Placental pericyte (primary cell): ENCODE results near the gene TCOF1. TPM values are rescaled to one million over a fixed set of nuclear protein-coding genes. Genes with fewer than 3 reads are reported as not detected.

ENCODE experiments used
- total RNA-seq: library from RNA; depleted of rRNA; stranded (reverse); fragments of >200 nt; gene quantifications from 2 replicates; pipeline ENCODE4 v1.2.3, GENCODE V29; 2012

Gene TCOF1, protein sequence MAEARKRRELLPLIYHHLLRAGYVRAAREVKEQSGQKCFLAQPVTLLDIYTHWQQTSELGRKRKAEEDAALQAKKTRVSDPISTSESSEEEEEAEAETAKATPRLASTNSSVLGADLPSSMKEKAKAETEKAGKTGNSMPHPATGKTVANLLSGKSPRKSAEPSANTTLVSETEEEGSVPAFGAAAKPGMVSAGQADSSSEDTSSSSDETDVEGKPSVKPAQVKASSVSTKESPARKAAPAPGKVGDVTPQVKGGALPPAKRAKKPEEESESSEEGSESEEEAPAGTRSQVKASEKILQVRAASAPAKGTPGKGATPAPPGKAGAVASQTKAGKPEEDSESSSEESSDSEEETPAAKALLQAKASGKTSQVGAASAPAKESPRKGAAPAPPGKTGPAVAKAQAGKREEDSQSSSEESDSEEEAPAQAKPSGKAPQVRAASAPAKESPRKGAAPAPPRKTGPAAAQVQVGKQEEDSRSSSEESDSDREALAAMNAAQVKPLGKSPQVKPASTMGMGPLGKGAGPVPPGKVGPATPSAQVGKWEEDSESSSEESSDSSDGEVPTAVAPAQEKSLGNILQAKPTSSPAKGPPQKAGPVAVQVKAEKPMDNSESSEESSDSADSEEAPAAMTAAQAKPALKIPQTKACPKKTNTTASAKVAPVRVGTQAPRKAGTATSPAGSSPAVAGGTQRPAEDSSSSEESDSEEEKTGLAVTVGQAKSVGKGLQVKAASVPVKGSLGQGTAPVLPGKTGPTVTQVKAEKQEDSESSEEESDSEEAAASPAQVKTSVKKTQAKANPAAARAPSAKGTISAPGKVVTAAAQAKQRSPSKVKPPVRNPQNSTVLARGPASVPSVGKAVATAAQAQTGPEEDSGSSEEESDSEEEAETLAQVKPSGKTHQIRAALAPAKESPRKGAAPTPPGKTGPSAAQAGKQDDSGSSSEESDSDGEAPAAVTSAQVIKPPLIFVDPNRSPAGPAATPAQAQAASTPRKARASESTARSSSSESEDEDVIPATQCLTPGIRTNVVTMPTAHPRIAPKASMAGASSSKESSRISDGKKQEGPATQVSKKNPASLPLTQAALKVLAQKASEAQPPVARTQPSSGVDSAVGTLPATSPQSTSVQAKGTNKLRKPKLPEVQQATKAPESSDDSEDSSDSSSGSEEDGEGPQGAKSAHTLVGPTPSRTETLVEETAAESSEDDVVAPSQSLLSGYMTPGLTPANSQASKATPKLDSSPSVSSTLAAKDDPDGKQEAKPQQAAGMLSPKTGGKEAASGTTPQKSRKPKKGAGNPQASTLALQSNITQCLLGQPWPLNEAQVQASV (N-terminal part only)
- total RNA-seq: 16.9 and 46.5 TPM in 2 replicates

DNA sequence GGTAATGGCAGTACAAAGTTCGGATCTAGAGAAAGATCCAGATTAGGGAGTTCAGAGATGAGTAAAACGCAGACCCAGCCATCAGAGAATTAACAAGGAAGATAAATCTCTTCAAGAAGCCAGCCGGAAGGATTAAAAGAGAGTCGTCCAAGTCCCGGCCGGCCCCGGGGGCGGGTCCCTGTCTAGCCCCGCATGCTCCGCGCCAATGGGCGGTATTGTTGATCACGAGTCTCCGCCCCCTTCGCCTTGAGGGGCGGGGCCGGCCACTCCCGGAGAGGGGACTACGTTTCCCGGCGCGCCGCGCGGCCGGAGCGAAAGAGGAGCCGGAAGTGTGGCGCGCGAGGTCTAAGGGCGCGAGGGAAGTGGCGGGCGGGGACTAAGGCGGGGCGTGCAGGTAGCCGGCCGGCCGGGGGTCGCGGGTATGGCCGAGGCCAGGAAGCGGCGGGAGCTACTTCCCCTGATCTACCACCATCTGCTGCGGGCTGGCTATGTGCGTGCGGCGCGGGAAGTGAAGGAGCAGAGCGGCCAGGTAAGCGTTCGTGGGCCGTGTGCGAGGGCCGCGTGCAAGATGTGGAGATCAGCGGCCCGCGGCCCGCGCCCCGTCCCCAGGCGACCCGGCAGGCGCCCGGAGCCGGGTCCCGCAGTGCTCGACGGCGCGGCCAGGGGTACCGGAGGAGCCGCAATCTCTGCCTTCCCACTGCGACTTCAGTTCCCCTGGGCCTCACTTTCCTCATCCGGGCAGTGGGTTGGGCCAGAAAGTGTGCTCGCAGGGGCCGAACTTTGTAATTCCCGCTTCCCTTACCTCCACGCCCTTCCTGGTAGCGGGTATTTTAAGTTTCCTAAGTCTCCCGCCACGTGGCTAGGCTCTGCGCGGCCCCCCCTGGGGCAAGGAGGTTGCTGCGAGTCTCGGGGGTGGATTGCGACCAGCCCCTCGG is at the start of gene TCOF1:
Gene TCOF1 (plus strand): TSS at position 372 of the 935 bp plus-strand sequence. CDS start 50 bp downstream, at position 422.

DNA sequence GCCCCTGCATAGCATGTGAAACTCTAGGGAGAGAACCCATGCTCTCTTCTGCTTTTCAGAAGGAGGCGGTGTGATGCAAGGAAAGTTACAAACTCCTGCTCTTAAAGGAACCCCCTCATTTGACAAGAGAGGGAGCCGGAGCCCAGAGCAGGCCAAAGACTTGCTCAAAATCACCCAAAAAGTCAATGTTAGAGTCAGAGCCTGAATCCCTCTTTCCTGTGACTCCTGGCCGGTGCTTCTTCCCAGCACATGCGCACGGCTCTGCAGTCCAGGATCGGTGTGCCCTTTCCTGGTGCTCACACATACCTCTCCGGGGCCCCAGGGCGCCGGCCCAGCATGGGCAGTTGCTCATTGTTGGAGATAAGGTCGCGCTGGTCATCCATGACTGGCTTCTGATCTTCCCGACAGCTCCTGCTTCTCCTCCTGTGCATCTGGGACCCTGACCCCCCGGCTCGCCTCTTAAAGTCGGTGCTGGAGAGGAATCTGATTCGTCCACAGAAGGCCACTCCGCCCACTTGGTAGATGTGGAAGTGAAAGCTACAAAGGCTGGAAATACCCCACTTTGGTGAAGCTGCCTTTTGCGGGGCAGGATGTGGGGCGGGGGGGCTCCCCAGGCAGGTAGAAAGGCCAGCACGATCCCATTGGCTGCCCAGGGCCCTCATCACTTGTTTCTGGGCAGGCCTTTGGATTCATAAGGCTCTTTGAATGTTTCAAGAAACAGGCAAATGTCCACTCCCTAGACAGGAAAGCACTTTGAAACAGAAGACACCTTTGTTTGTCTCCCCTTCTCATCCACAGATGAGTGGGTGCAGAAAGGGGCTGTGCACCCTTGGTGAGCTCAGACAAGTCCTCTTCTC is 55.0 kb downstream of the TCOF1 start, which contains the start of gene CD74:
Gene CD74 (minus strand): TSS at position 592 of the 857 bp plus-strand sequence. CDS start 161 bp downstream, at position 431.

Other genes starting within 250 kb of the TCOF1 start
- 114 and 359 TPM in 2 replicates for gene PDGFRB, start 201.9 kb upstream of the TCOF1 start, total RNA-seq
- gene CDX1, start 190.9 kb upstream of the TCOF1 start, total RNA-seq: 0.22 and 0.57 TPM in 2 replicates
- under 0.01 TPM in 1 of 2 replicates, not detected in the other for gene SLC6A7, start 167.6 kb upstream of the TCOF1 start, total RNA-seq
- 2.0 and 2.4 TPM in 2 replicates for gene CAMK2A, start 67.9 kb upstream of the TCOF1 start, total RNA-seq
- gene ARSI, start 54.8 kb upstream of the TCOF1 start, total RNA-seq: 28.2 and 54.7 TPM in 2 replicates
- gene CD74, start 55.2 kb downstream of the TCOF1 start, total RNA-seq: 1.7 and 2.8 TPM in 2 replicates
- 1,537 and 5,092 TPM in 2 replicates for gene RPS14, start 92.0 kb downstream of the TCOF1 start, total RNA-seq
- gene NDST1, start 150.4 kb downstream of the TCOF1 start, total RNA-seq: 41.1 and 93.8 TPM in 2 replicates